ENCODE data around the gene KAT2B.
A peak's percentile ranks its signal among the peaks of the same experiment; 100 is the strongest.

Gene KAT2B

GRCh38 chr3:20078194-20078714 lies 38.0 kb downstream of the KAT2B start:
- H3K36me3 Mint-ChIP-seq, result peaks cover 58% of the 10 kb centered on the region
- no peak overlapping the region for H3K27ac Mint-ChIP-seq
- CTCF ChIA-PET, result interaction anchor here (0.6 kb wide), 1 partner anchor 1741 kb away, joined by 3 read pairs; no protein-coding TSS in a partner anchor
- H3K27me3 Mint-ChIP-seq, result no peaks in the 10 kb centered on the region
- peaks cover 14% of the 10 kb centered on the region for H3K4me1 Mint-ChIP-seq
- no peak overlapping the region for H3K4me3 Mint-ChIP-seq
- no peak for DNase-seq
- no peaks in the 10 kb centered on the region for H3K9me3 Mint-ChIP-seq

GRCh38 chr3:20079621-20080020 lies 39.4 kb downstream of the KAT2B start:
- CTCF ChIA-PET, result no interaction called here

DNA sequence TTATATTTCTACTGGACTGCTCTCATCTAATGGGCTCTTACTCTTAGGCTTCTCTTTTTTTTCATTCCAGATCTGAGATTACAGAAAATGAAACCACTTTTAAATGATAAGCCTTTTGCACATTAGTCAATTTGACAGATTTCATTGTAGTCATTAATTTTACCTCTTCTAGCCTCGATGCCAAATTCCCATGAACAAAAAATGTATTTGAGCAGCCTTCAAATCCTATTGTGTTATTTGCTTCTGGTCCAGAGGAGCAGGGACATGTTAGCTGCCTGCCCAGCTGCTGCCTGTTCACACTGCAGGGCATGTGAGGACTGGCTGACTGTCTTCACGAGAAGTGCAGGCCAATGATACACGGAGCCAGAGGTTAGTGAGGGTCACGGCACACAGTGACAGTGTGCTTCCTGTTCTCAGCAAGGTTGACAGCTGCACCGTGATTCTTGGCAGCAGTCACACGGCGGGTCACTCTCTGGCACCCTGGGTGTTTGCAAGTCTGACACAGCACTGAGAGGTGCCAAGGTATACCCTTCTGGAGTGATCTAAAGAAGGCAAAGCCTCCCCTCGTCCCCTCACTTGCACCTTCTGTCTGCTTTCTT lies 40.8 kb downstream of the KAT2B start:
- Mint-ChIP-seq H3K27ac (peak overlapping the region; percentile 42), H3K36me3 (peaks cover 51% of the 10 kb centered on the region), H3K9me3 (no peaks in the 10 kb centered on the region), H3K4me3 (no peak overlapping the region), H3K27me3 (no peaks in the 10 kb centered on the region), H3K4me1 (peaks cover 19% of the 10 kb centered on the region)
- DNase-seq, result no peak
- CTCF ChIA-PET, result no interaction called here

More at GRCh38 chr3:20079621-20080020, 39.4 kb downstream of the KAT2B start:
- H3K9me3 Mint-ChIP-seq, result no peaks in the 10 kb centered on the region
- H3K27ac Mint-ChIP-seq, result no peak overlapping the region
- H3K4me3 Mint-ChIP-seq, result no peak overlapping the region
- H3K4me1 Mint-ChIP-seq, result peaks cover 19% of the 10 kb centered on the region
- H3K36me3 Mint-ChIP-seq, result peaks cover 54% of the 10 kb centered on the region
- DNase-seq, result no peak
- no peaks in the 10 kb centered on the region for H3K27me3 Mint-ChIP-seq

DNA sequence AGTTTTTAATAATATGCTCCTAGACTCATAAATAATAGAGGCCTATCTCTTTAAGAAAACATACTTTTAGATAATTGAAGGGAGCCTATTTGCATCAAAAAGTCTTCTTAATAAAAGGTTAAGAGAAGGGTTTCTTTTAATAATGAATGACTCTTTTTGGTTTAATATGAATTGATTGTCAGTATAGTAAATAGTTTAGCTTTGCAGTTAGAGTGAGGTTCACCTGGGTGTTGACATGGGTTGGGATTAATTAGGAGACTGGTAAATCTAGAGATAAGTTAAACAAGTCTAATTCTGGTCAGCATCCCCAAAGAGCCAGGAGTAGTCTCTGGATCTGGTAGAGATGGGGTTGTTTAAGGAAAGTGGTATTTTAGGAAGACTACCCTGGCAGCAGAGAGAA lies 43.0 kb downstream of the KAT2B start:
- no peak for DNase-seq
- CTCF ChIA-PET, result interaction anchor here (0.9 kb wide), 1 partner anchor 10 kb away, joined by 3 read pairs; no protein-coding TSS in a partner anchor
- Mint-ChIP-seq H3K36me3 (peaks cover 54% of the 10 kb centered on the region), H3K4me1 (peaks cover 13% of the 10 kb centered on the region), H3K4me3 (no peak overlapping the region), H3K27me3 (no peaks in the 10 kb centered on the region), H3K27ac (no peak overlapping the region), H3K9me3 (peaks cover 3% of the 10 kb centered on the region)

DNA sequence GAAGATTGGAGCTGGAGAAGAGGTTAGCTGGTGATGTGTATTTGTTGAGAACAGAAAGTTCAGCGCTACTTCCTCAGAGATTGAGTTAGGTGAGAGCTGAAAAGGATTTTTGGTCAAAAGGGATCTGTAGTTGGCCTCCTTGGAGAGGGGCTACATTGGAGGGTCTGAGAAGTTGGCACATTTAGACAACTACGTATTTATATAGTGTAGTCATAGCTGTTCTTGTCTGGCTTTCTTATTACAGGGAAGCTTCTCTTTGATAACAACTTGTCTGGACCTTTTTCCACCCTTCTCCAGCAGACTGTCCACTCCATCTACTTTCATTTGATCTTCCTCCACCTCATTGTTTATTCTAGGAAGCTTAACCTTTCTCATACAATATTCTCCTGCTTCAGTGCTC lies 43.7 kb downstream of the KAT2B start:
- Mint-ChIP-seq H3K27ac (no peak overlapping the region), H3K4me3 (no peak overlapping the region), H3K27me3 (no peaks in the 10 kb centered on the region), H3K36me3 (peaks cover 56% of the 10 kb centered on the region), H3K4me1 (peaks cover 13% of the 10 kb centered on the region), H3K9me3 (peaks cover 6% of the 10 kb centered on the region)
- CTCF ChIA-PET, result interaction anchor here (0.9 to 1.3 kb wide), 2 partner anchors 9 to 13 kb away, joined by 3 to 4 read pairs; no protein-coding TSS in a partner anchor
- no peak for DNase-seq

GRCh38 chr3:20091331-20092047 lies 51.2 kb downstream of the KAT2B start:
- Mint-ChIP-seq H3K36me3 (peaks cover 85% of the 10 kb centered on the region), H3K9me3 (peaks cover 17% of the 10 kb centered on the region), H3K4me1 (peaks cover 7% of the 10 kb centered on the region), H3K27ac (no peak overlapping the region), H3K27me3 (no peaks in the 10 kb centered on the region), H3K4me3 (no peak overlapping the region)
- CTCF ChIA-PET, result no interaction called here
- DNase-seq, result no peak

DNA sequence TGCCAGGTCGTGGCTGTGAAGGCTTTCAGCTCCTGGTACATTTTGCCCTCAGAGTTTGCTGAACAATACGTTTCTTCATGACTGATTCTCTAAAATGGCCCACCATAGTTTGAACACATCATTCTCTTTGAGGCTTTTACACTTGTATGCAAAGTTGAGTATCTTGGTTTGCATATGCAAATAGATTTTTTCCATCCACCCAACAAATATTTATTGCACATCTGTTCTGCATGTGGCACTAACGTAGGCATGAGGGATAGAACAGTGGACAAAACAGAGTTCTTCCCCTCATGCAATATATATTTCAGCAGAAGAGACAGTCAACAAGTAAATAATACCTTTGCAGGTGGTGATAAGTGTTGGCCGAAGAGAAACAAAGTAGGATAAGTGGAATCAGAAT lies 55.2 kb downstream of the KAT2B start:
- peaks cover 81% of the 10 kb centered on the region for H3K36me3 Mint-ChIP-seq
- peaks cover 1% of the 10 kb centered on the region for H3K9me3 Mint-ChIP-seq
- no peak overlapping the region for H3K27ac Mint-ChIP-seq
- CTCF ChIA-PET, result no interaction called here
- no peak for DNase-seq
- H3K4me3 Mint-ChIP-seq, result no peak overlapping the region
- H3K4me1 Mint-ChIP-seq, result peaks cover 38% of the 10 kb centered on the region
- no peaks in the 10 kb centered on the region for H3K27me3 Mint-ChIP-seq

DNA sequence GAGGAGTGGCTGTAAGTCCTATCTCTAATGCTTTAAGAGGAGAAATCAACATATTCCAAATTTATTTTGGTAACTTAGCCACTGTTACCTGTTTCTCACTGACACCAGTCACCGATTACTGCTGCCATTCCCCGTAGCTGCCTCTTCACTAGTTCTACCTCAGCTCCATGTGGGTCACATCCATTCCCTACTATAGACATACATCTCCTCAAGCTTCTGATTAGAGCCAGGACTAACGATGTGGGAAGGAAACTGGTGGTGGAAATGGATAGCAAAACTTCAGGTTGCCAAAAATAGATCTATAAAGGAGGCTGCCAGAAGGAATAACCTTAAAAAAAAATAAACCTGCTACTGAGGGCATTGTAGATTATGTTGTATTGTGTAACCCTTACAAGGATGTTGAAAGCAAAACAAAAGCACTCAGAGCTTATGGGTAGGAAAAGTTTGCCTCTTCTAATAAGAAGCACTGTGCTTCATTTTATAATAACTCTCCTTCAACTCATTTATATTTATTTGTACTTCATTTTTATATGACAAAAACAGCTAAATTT lies 56.0 kb downstream of the KAT2B start:
- H3K9me3 Mint-ChIP-seq, result no peaks in the 10 kb centered on the region
- H3K27me3 Mint-ChIP-seq, result no peaks in the 10 kb centered on the region
- DNase-seq, result no peak
- no peak overlapping the region for H3K27ac Mint-ChIP-seq
- CTCF ChIA-PET, result no interaction called here
- no peak overlapping the region for H3K4me3 Mint-ChIP-seq
- peaks cover 45% of the 10 kb centered on the region for H3K4me1 Mint-ChIP-seq
- H3K36me3 Mint-ChIP-seq, result peaks cover 84% of the 10 kb centered on the region

- CTCF ChIA-PET, result interaction anchor here (0.6 kb wide), 1 partner anchor 180 kb away, joined by 3 read pairs; no protein-coding TSS in a partner anchor
- H3K36me3 Mint-ChIP-seq, result peaks cover 82% of the 10 kb centered on the region
- peaks cover 52% of the 10 kb centered on the region for H3K4me1 Mint-ChIP-seq
- H3K27ac Mint-ChIP-seq, result no peak overlapping the region
- H3K4me3 Mint-ChIP-seq, result no peak overlapping the region
- no peaks in the 10 kb centered on the region for H3K27me3 Mint-ChIP-seq
- no peaks in the 10 kb centered on the region for H3K9me3 Mint-ChIP-seq
- no peak for DNase-seq
These were observed 56.8 kb downstream of the KAT2B start for GRCh38 chr3:20097015-20097414.

DNA sequence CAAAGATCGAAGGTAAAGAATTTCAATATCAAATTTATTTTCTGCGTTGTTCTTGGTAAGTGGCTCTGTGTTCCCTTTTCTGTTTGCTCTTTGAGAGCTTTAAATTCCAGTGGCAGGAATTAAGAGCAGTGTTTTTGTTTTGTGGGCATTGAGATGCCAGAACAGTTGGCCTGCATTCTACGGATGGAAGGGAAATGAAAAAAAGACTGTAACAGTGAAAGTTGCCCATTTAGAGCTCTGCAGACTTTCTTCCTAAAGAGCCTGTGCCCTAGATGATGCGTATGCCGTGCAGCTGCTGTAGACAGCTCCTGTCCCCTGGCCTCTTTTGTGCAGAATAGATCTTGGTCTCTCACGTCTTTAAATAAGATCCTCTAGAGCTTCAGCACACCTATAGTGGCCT lies 58.8 kb downstream of the KAT2B start:
- no peak overlapping the region for H3K4me3 Mint-ChIP-seq

GRCh38 chr3:20100151-20100550 lies 59.9 kb downstream of the KAT2B start:
- Mint-ChIP-seq H3K27ac (peak overlapping the region; percentile 91), H3K27me3 (no peaks in the 10 kb centered on the region), H3K4me1 (peaks cover 79% of the 10 kb centered on the region), H3K36me3 (peaks cover 71% of the 10 kb centered on the region), H3K4me3 (peak overlapping the region; percentile 50), H3K9me3 (no peaks in the 10 kb centered on the region)
- CTCF ChIA-PET, result no interaction called here
- no peak for DNase-seq

More for the DNA sequence above, 58.8 kb downstream of the KAT2B start:
- DNase-seq, result no peak
- Mint-ChIP-seq H3K36me3 (peaks cover 79% of the 10 kb centered on the region), H3K27me3 (no peaks in the 10 kb centered on the region), H3K9me3 (no peaks in the 10 kb centered on the region), H3K4me1 (peaks cover 70% of the 10 kb centered on the region), H3K27ac (peak overlapping the region; percentile 91)
- CTCF ChIA-PET, result no interaction called here

GRCh38 chr3:20101041-20101440 lies 60.8 kb downstream of the KAT2B start:
- CTCF ChIA-PET, result no interaction called here
- no peak for DNase-seq
- H3K9me3 Mint-ChIP-seq, result no peaks in the 10 kb centered on the region
- peaks cover 68% of the 10 kb centered on the region for H3K36me3 Mint-ChIP-seq
- no peaks in the 10 kb centered on the region for H3K27me3 Mint-ChIP-seq
- H3K4me1 Mint-ChIP-seq, result peaks cover 82% of the 10 kb centered on the region
- peak overlapping the region; percentile 42 for H3K4me3 Mint-ChIP-seq
- peak overlapping the region; percentile 91 for H3K27ac Mint-ChIP-seq

DNA sequence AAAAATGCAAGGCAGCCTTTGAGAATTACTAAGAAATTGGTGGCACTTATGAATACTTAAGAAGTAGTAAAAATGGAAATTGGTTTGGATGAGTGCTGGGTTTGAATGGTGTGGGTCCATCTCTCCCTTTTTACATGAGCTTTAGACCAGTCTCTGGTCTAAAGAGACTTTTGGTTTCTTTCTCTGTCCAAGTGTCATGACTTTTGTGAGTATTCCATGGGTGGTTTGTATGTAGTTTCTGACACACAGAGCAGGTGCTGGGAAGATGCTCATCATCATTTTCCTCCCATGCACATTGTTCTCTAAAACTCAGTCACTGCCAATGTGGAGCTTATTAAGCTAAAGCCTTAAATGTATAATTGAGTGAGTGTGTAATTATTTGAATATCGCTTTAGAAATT lies 63.5 kb downstream of the KAT2B start:
- Mint-ChIP-seq H3K36me3 (peaks cover 63% of the 10 kb centered on the region), H3K4me1 (peaks cover 83% of the 10 kb centered on the region)
- CTCF ChIA-PET, result no interaction called here

DNA sequence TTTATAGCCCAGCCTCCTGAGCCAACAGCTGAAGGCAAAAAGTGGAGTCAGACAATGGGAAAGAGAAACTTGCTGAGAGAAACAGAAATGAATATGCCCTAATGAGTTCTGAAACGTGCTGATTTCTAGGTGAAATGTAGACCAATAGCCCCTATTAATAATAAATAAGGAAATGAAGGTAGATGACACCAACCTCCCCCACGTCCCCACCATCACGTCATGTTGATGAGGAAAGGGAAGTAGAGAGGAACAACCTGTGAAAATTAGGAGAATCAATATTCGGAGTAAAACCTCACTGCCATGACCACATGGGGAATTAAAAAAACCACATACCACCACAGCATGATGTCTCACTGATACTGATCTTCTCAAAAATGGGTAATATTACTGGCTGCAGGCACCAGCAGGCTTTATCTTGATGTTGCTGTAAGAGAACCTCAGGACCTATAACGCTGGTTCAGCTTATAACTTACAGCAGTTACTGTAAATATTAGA lies 64.0 kb downstream of the KAT2B start:
- H3K4me3 Mint-ChIP-seq, result peak overlapping the region; percentile 52
- CTCF ChIA-PET, result no interaction called here
- H3K9me3 Mint-ChIP-seq, result no peaks in the 10 kb centered on the region
- no peaks in the 10 kb centered on the region for H3K27me3 Mint-ChIP-seq
- peaks cover 63% of the 10 kb centered on the region for H3K36me3 Mint-ChIP-seq
- H3K27ac Mint-ChIP-seq, result peak overlapping the region; percentile 93
- peak; percentile 66 for DNase-seq
- peaks cover 83% of the 10 kb centered on the region for H3K4me1 Mint-ChIP-seq

More for the DNA sequence above, 63.5 kb downstream of the KAT2B start:
- peak overlapping the region; percentile 93 for H3K27ac Mint-ChIP-seq
- no peaks in the 10 kb centered on the region for H3K27me3 Mint-ChIP-seq
- H3K9me3 Mint-ChIP-seq, result no peaks in the 10 kb centered on the region
- no peak for DNase-seq
- H3K4me3 Mint-ChIP-seq, result peak overlapping the region; percentile 52

Measured in activated naive CD4-positive, alpha-beta T cell treated with anti-CD3 and anti-CD28 coated beads, Interleukin-2, amount 10 ng/mL, durations not matched to agents 7 days and 5 days (primary cell).